Activated CD8-positive, alpha-beta memory T cell treated with anti-CD3 and anti-CD28 coated beads, Interleukin-2, amount 50 U/mL, for 4 hours (primary cell): ENCODE results near the gene ZMYND15.

Experiments used
- DNase-seq: peaks from one replicate; pipeline ENCODE4 v3.0.0-alpha.2; 2020

Gene ZMYND15

GRCh38 chr17:4716081-4716480 is 23.6 kb upstream of the ZMYND15 start:
- no peak for DNase-seq

- DNase-seq: no peak
Measured at GRCh38 chr17:4717791-4718190, 21.8 kb upstream of the ZMYND15 start.

- no peak for DNase-seq
Measured at GRCh38 chr17:4718276-4718675, 21.4 kb upstream of the ZMYND15 start.

GRCh38 chr17:4719146-4719545 is 20.5 kb upstream of the ZMYND15 start:
- no peak for DNase-seq

DNA sequence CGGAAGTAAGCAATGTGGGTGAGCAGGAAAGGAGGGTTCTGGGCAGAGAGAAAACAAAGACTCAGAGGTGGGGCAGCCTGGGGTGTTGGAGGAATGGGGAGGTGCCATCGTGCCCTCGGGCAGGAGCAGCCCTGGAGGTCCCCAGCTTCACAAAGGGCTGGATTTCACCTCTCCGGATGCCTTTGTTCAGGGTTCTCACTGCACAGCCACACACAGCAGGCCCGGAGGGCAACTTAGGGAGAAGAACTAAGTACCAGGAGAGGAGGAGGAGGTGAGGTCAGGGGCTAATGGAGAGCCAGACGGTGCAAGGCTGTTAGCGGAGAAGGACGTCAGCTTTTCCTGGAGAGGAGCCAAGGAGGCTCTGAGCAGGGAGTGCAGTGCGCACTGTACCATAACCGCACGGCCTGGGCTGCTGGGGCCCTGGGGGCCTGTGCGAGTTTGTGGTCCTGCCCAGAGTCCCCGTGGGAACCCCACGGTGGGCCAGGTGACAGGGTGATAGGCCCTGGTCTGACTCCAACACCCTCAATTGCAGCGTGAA is 19.9 kb upstream of the ZMYND15 start:
- no peak for DNase-seq

DNA sequence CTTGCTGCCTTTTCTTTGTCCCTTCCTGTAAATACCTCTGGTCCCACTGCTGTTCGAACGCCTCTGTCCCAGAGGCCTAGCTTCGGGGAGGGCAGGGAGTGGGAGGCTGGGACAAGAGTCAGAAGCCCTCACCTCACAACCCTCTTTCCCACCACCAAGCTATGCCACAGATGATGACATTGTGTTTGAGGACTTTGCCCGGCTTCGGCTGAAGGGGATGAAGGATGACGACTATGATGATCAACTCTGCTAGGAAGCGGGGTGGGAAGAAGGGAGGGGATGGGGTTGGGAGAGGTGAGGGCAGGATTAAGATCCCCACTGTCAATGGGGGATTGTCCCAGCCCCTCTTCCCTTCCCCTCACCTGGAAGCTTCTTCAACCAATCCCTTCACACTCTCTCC is 18.8 kb upstream of the ZMYND15 start:
- DNase-seq: no peak

- no peak for DNase-seq
Measured at GRCh38 chr17:4721203-4722135, 18.2 kb upstream of the ZMYND15 start.

DNA sequence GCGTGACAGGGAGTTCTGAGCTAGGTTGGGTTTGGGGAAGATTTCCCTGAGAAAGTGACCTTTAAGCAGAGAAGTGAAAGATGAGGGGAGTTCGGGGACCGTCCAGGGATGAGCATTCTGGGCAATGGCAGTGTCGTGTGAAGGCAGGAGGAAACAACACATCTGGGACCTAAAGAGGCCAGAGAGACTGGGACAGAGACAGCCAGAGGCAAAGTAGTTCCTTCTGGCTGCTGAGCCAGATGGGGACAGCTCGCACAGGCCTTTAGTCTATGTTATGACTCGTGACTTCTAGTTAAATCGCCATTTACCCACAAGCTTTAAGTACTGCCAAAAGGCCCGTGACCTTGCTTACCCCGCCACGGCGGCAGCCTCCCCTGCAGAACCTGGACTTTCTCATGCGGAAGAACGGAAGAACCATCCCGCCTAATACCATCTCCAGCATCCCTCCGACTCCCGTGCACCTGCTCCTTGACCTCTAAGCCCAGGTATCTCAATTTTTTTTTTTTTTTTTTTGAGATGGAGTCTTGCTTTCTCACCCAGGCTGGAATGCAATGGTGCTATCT is 16.9 kb upstream of the ZMYND15 start:
- DNase-seq: no peak

- no peak for DNase-seq
Measured at GRCh38 chr17:4724650-4725049, 15.0 kb upstream of the ZMYND15 start.

DNA sequence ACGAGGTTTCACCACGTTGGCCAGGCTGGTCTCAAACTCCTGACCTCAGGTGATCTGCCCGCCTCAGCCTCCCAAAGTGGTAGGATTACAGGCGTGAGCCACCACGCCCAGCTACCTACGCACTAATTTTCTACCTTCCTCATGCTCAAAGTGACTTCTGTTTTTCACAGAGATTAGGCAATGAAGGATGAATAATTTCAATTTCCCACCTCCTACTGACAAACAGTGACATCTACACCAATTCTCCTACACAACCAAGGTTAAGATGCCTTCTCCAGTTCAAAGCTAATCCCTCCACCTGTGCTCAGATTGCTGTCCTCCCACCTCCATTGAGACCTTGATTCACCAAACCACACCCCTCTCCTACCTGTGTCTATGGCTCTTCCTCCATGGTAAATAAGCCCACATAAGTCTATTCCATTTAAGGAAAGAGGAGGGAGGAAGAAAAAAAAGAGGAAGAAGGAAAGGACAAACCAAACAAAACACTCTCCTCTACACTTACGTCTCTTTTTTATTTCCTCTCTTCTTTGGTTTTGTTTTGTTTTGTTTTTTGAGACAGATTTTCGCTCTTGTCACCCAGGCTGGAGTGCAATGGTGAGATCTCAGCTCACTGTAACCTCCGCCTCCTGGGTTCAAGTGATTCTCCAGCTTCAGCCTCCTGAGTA is 13.9 kb upstream of the ZMYND15 start:
- no peak for DNase-seq

- no peak for DNase-seq
Measured at GRCh38 chr17:4728124-4728523, 11.5 kb upstream of the ZMYND15 start.

- no peak for DNase-seq
Measured at GRCh38 chr17:4733073-4733531, 6.5 kb upstream of the ZMYND15 start.

DNA sequence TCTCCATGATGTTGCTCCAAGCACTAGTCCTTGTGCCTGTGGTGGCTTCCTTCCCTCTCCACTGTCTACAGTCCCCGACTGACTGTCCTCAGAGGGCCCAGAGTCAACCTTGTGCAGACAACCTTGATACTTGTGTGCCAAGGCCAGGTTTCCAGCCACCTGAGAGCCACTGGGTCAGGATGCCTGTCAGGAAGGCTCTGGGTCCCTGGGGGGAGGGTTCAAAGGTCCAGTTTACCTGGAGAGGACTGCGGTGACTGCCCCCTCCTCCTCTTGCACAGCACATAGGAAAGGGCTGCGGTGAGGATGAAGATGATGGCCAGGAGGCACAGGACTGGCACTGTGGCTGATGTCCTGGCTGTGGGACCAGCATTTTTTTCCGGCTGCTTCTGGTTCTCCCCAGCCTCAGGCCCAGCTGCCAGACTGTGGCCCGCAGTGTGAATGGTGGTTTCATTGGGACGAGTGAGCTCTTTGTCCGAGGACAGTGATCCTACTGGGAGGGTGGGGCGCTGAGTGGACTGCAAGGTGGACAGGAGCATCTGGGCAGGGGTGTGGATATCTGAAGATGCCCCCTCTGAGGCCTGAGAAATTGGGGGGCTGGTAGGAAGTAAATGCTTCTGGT is 4.7 kb upstream of the ZMYND15 start:
- DNase-seq: no peak

DNA sequence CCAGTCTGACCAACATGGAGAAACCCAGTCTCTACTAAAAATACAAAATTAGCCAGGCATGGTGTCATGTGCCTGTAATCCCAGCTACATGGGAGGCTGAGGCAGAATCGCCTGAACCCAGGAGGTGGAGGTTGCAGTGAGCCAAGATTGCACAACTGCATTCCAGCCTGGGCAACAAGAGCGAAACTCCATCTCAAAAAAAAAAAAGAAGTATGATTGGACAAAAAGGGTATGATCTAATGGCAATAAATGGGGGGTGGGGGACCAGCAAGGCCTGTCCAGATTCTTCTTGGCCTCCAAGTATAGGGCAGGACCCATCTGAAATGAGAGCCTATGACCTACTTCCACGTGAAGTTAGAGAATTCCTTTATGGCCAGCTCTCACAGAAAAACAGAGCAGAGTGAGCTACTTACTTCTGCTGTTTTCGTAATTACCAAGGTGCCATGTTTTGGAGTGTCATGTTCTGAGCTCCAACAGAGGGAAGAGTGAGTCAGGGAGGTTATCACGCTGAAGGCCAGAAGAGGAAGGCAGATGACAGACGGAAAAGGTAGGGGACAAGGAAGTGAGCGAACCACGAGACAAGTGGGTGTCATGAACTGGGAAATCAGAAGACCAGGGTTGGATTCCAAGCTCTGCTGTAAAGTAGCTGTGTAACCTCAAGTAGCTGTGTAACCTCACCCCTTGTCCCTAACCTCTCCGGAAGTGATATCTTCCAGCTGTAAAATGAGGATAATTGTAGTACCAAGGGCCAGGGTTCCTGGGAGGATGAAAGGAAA is 3.6 kb upstream of the ZMYND15 start:
- no peak for DNase-seq

- DNase-seq: no peak
Measured at GRCh38 chr17:4738136-4739121, 1.2 kb upstream of the ZMYND15 start.

- DNase-seq: no peak
Measured at GRCh38 chr17:4740025-4740351, 355 bp downstream of the ZMYND15 start.

DNA sequence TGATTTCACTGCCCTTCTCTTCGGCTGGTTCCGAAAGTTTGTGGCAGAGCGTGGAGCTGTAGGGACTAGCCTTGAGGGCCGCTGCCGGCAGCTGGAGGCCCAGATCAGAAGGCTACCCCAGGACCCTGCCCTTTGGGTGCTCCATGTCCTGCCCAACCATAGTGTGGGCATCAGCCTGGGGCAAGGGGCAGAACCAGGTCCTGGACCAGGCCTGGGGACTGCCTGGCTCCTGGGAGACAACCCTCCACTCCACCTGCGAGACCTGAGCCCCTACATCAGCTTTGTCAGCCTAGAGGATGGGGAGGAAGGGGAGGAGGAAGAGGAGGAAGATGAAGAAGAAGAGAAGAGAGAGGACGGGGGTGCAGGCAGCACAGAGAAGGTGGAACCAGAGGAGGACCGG is 951 bp downstream of the ZMYND15 start:
- DNase-seq: no peak

- DNase-seq: no peak
Measured at GRCh38 chr17:4741544-4741943, 1.9 kb downstream of the ZMYND15 start.

DNA sequence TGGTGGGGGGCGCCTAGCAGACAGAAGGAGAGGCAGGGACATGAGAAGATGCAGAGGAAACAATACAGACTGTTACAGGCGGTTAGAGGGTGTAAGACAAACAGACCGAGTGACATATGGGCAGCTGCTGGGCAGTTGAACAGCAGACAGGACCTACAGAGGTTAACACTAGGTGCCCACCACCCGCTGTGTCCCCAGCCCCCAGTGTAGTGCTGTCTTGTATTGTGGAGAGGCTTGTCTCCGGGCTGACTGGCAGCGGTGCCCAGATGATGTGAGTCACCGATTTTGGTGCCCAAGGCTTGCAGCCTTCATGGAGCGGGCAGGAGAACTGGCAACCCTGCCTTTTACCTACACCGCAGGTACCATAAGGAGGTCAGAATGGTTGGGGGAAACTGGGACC is 2.5 kb downstream of the ZMYND15 start:
- DNase-seq: no peak

- DNase-seq: no peak
Measured at GRCh38 chr17:4742629-4743028, 3.0 kb downstream of the ZMYND15 start.

- DNase-seq: no peak
Measured at GRCh38 chr17:4743216-4743615, 3.6 kb downstream of the ZMYND15 start.
